GM15510 (cell line): ENCODE measurements around the gene SETBP1.

Source experiments
- POLR2A ChIP-seq: IDR thresholded peaks from 3 replicates; pipeline ENCODE4 v1.6.1; 2011; ENCODE audit warnings: borderline replicate concordance; ENCODE audit not compliant: insufficient read length; ENCODE audit errors: extremely low read depth

Gene SETBP1

GRCh38 chr18:45007531-45007930 lies 326.8 kb downstream of the SETBP1 start:
- no peak for TF ChIP-seq POLR2A

- no peak for TF ChIP-seq POLR2A
Observed at GRCh38 chr18:45008694-45009413, 328.2 kb downstream of the SETBP1 start.

DNA sequence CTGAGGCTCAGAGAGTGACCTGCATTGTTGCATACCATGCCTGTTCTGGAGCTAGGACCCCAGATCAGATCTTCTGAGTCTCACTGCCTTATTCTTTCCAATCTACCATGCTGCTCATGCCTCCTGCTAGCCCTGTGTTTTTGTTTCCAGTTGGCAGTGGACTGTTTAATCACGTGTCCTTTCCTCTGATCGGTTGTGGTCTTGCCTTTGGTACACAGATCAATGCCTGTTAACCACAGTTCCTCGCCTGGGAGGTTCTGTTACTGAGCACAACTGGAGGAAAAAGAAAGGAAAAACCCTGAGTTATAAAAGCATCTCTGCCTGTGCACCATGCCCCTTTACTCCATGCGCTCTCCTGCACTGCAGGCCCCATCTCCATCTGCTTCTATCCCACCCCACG lies 329.1 kb downstream of the SETBP1 start:
- no peak for TF ChIP-seq POLR2A

- TF ChIP-seq POLR2A, result no peak
Observed at GRCh38 chr18:45012286-45012685, 331.6 kb downstream of the SETBP1 start.

- TF ChIP-seq POLR2A, result no peak
Observed at GRCh38 chr18:45014047-45014501, 333.4 kb downstream of the SETBP1 start.

- no peak for TF ChIP-seq POLR2A
Observed at GRCh38 chr18:45015788-45016128, 335.1 kb downstream of the SETBP1 start.

DNA sequence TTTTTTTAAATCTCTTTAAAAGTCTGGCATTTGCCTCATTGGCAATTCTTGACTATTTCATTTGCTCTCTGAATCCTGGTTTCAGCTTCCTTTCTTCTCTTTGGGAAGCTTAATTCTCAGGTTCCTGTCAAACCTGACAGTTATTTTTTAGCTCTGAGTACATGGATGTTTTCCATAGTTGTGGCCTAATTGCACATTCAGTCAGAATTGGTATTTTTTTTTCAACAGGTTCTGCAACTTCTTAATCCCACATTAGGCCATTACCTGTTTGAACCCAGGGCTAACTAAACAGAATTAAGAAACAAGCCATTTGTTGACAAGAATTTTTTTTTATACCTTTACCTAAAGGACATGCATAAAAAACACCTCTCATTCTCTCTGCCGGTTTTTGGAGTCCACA lies 338.8 kb downstream of the SETBP1 start:
- TF ChIP-seq POLR2A, result no peak

DNA sequence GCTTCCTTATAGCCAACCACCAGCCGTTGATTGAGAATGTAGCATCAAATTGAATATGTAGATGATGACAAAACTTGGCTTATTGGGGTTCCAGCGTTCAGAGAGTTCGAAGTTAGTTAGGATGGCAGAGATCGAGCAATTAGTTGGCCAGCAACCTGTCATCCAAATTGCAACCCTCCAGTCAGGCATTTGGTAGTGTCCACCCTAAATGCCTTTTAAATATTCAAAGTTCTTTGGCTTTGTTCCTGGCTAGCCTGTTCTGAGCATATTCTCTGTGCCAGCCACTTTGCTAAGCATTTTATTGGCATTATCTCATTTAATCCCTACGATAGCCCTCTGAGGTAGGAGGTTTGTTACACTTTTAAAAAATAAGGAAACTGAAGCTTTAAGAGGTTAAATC lies 342.8 kb downstream of the SETBP1 start:
- no peak for TF ChIP-seq POLR2A

DNA sequence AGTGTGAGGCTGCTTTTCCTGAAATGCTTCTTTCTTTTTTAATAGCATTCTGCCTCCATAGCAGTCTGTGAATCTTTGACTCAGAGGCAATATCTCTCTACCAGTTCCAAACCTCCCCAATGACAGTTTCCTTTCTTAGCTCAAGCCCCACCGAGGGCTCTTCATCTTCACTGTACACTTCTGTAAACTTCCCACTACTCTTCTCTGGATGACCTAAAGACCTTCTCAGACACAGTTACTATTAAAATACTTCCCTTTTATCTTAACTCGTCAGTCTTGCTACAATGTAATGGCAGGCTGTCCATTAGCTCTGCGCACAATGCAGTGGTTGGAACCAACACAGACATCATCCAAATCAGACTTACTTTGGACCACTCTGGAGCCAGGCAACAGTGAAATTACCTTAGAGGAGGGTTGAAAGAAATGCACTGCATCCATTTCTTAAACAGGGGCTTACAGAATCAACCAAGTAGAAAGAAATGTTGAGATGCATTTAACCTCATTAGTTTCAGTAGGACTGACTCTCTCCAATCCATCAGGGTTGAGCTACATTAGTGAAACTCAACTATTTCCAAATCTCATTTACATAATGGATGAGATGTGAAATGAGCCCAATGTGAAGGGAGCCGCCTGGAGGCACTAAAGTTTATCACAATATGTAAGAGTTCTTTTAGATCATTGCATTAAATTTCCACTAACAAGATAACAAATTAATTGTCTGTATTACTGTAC lies 343.8 kb downstream of the SETBP1 start:
- no peak for TF ChIP-seq POLR2A

GRCh38 chr18:45025089-45025450 lies 344.4 kb downstream of the SETBP1 start:
- no peak for TF ChIP-seq POLR2A

DNA sequence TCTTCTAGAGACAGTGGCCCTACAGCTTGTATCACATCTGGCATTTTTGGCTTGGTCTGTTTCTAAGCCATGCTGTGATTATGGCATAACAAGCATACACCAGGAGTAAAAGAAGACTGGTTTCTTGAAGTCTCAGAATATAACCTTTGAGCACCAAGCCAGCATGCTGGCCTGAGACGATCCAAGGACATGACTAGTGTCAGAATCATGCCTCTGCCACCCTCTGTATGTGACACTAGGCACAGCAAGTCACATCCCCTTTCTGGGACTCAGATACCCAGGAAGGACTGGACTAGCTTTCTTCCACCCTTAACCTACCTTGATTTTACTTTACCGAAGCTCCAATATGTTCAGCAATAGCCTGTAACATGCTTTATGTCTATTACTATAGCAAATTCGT lies 345.5 kb downstream of the SETBP1 start:
- TF ChIP-seq POLR2A, result no peak

GRCh38 chr18:45034179-45034578 lies 353.5 kb downstream of the SETBP1 start:
- TF ChIP-seq POLR2A, result no peak

DNA sequence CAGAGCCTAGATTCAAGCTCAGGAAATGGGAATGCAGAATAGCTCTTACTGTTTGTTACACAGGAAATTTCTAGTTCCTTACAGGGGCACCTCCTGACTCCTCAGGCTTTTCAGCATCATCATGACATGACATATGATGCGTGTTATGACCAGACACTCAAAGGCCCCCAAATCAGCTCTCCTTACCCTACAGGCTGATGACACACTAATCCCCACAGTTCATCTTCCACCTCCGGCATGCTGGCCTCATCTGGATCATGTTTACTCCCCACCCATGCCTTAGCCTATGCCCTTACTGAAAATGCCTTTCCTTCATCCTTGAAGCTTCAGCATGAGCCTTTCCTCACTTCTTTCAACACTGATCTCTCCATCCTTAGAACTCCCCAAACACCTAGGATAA lies 356.9 kb downstream of the SETBP1 start:
- no peak for TF ChIP-seq POLR2A

- TF ChIP-seq POLR2A, result no peak
Observed at GRCh38 chr18:45039376-45039775, 358.7 kb downstream of the SETBP1 start.

DNA sequence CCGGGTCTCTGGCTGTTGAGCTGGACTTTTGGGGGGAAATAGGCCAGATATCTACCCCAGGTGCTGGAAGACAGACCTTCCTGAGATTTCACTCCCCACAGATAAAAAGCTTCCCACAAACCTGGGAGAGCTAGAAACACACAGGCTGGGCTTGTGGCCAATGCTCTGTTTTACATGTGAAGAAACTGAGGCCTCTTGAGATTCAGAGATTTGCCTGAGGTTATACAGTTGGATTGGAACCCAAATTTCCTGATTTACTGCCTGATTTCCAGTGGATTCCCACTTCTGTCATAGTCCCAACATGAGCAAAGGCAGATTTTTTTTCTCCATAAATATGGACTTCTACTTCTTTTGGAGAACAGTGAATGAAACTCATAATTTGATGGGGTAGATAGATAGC lies 360.2 kb downstream of the SETBP1 start:
- no peak for TF ChIP-seq POLR2A

DNA sequence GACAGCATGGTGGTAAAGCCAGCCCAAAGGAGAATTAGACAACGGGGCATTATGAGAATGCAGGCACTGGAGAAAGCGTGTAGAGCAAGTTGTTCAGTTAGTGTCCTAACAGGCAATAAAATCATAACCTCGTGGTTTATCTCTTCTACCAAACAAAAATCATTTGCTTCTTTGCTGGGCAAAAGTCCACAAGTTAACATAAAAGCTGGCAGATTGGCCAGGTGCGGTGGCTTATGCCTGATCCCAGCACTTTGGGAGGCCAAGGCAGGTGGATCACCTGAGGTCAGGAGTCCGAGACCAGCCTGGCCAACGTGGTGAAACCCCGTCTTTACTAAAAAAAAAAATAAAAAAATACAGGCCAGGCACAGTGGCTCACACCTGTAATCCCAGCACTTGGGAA lies 364.1 kb downstream of the SETBP1 start:
- no peak for TF ChIP-seq POLR2A
